NT2/D1 (cell line): ENCODE results near the gene TSHZ1.

ENCODE experiments used
- DNase-seq: peaks from one replicate; pipeline ENCODE4 v3.0.0-alpha.2; 2011; ENCODE audit warnings: low read depth, low spot score
- H3K27me3 ChIP-seq: 2 replicates; pipeline ENCODE4 v1.6.0; 2011; ENCODE audit warnings: mild to moderate bottlenecking; ENCODE audit not compliant: insufficient read length, insufficient read depth
- H3K36me3 ChIP-seq: 2 replicates; pipeline ENCODE4 v1.6.1; 2011; ENCODE audit warnings: mild to moderate bottlenecking, low read length, mixed read lengths; ENCODE audit not compliant: insufficient read depth, insufficient read length
- H3K4me1 ChIP-seq: 2 replicates; pipeline ENCODE4 v1.5.1; 2011; ENCODE audit not compliant: insufficient read depth, insufficient read length
- H3K4me3 ChIP-seq: 2 replicates; pipeline ENCODE4 v1.5.1; 2011; ENCODE audit warnings: low read depth; ENCODE audit not compliant: insufficient read length
- H3K9ac ChIP-seq: 2 replicates; pipeline ENCODE4 v1.6.0; 2011; ENCODE audit warnings: low read depth; ENCODE audit not compliant: insufficient read length
- H3K9me3 ChIP-seq: 2 replicates; pipeline ENCODE4 v1.5.1; 2011; ENCODE audit warnings: mild to moderate bottlenecking, low read length; ENCODE audit not compliant: insufficient read depth
- SUZ12 ChIP-seq: IDR thresholded peaks from 2 replicates; pipeline ENCODE4 v1.6.1; 2011; ENCODE audit not compliant: insufficient read length, insufficient read depth; ENCODE audit errors: extremely low read depth
- YY1 ChIP-seq: IDR thresholded peaks from 2 replicates; pipeline ENCODE4 v1.6.1; 2011; ENCODE audit not compliant: insufficient read length, insufficient read depth
- ZNF274 ChIP-seq: IDR thresholded peaks from 2 replicates; pipeline ENCODE4 v1.6.1; 2011; ENCODE audit warnings: mild to moderate bottlenecking, low read depth, low read length

The TSHZ1 gene

GRCh38 chr18:75206452-75207309 lies 3.9 kb upstream of the TSHZ1 start:
- H3K27me3 ChIP-seq = peaks cover 79% of the 10 kb centered on the region
- no peak overlapping the region for H3K9ac ChIP-seq
- no peaks in the 10 kb centered on the region for H3K9me3 ChIP-seq
- TF ChIP-seq SUZ12 (peak; percentile 91), YY1 (no peak), ZNF274 (no peak)
- no peak overlapping the region for H3K4me3 ChIP-seq
- no peak for DNase-seq
- H3K4me1 ChIP-seq = peaks cover 7% of the 10 kb centered on the region
- no peaks in the 10 kb centered on the region for H3K36me3 ChIP-seq

DNA sequence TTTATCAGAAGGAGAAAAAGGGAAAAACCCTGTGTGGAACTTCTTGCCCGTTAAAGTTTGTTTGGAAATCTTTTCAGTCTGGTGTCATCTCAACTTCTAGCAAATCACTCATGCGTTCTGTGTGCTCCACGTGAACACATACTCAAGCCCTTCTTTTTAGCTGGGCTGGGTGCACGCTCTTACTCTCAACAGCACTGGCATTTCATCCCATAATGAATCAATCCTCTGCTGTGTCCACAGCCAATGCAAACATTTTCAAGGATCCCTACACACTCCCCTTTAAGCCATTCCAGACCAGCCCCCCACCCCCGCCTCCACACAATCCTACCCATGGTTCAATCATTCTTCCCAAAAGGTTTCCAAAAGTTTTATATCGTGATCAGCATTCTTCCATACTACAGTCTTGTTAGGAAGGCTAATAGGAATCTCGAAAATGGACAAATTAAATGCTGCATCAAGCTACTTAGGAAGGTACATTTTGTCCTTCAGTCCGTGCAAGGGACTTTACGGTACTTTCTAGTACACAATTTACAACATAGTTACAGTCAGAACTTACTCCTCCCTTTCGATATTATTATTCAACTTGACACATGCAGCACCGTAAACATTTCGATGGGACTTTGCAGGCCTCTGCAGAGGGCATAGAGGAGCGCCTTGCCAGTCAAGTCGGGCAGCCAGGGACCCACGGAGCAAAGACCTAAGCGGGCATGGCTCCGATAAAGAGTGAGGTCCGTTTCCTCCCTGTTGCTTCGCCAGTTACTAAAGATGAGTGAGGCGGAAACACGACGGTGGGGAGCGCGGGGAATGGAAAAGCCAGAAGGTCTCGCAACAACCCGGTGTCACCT lies 3.1 kb upstream of the TSHZ1 start:
- no peak for DNase-seq
- Histone ChIP-seq H3K27me3 (peaks cover 84% of the 10 kb centered on the region), H3K4me1 (peaks cover 7% of the 10 kb centered on the region), H3K9me3 (no peaks in the 10 kb centered on the region), H3K4me3 (peak overlapping the region; percentile 62), H3K36me3 (no peaks in the 10 kb centered on the region), H3K9ac (peak overlapping the region; percentile 67)
- TF ChIP-seq SUZ12 = no peak
- TF ChIP-seq ZNF274 = no peak
- no peak for TF ChIP-seq YY1

- Histone ChIP-seq H3K4me3 (peak overlapping the region; percentile 62), H3K36me3 (no peaks in the 10 kb centered on the region), H3K9ac (peak overlapping the region; percentile 67), H3K9me3 (no peaks in the 10 kb centered on the region), H3K27me3 (peaks cover 84% of the 10 kb centered on the region), H3K4me1 (peaks cover 7% of the 10 kb centered on the region)
- TF ChIP-seq ZNF274 (no peak), SUZ12 (no peak), YY1 (no peak)
- DNase-seq = no peak
Observed at GRCh38 chr18:75208155-75208835, 2.3 kb upstream of the TSHZ1 start.

DNA sequence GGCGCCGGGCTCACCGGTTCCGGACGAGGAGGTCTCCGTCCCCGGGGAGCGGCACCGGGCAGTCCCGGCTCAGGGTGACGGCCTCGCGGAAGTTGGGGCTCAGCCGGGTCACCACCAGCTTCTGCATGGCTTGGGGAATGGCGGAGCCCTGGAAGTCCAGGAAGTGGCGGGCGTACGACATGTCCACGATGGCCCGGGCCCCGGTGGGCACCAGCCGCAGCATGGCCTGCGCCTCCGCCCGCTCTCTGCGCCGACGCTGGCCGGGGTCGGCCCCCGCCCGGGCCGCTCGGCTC lies 1.8 kb upstream of the TSHZ1 start:
- no peaks in the 10 kb centered on the region for H3K9me3 ChIP-seq
- DNase-seq = no peak
- peaks cover 7% of the 10 kb centered on the region for H3K4me1 ChIP-seq
- peak overlapping the region; percentile 61 for H3K9ac ChIP-seq
- H3K36me3 ChIP-seq = no peaks in the 10 kb centered on the region
- peak overlapping the region; percentile 62 for H3K4me3 ChIP-seq
- no peak for TF ChIP-seq ZNF274
- TF ChIP-seq SUZ12 = no peak
- TF ChIP-seq YY1 = no peak
- peaks cover 84% of the 10 kb centered on the region for H3K27me3 ChIP-seq

DNA sequence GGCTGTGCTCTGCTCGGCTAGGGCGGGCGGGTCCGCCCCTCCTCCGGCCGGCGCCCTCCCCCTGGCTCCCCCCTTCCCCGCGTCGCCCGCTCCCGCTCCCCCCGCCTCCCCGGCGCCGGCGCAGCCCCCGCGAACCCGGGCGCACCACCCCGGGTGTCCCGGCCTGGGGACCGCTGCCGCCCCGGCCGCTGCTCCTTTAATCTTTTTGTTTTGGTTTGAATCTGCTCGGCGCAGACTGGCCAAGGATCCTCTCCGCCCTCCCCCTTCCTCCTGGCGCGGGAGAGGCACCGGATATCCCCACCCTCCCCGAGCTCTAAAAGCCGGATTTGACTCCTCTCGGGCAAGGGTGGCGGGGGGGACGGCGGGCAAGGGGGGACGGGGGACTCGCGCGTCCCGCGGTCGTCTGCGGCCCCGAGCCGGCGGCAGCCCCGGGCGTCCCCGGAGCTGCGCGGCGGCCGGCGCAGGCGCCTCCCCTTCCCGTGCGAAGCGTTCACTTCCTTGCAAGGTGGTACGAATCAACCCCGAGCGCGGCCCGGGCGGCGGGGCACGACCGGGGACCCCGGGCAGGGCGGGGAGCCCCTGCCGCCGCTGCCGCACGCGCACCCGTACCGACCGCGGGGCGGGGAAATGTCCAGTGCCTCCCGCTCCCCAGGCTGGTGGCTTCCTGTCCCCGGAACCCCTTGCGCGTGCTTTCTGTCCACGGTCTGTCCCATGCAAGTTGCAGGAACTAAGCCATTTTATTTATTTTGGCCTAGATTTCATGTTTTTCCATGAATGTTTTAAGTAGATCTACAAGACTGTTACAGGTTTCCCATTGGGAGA lies 1.3 kb upstream of the TSHZ1 start, which contains the start of gene PTGR3:
Gene PTGR3, minus strand, starts transcription at position 11 of the 822 bp plus-strand sequence. CDS start 81 bp downstream, outside the sequence.
- peak; percentile 50 for DNase-seq
- H3K9me3 ChIP-seq = no peaks in the 10 kb centered on the region
- peaks cover 83% of the 10 kb centered on the region for H3K27me3 ChIP-seq
- H3K4me3 ChIP-seq = peak within 1 kb of the TSS; percentile 62
- peak within 1 kb of the TSS; percentile 72 for H3K9ac ChIP-seq
- peaks cover 7% of the 10 kb centered on the region for H3K4me1 ChIP-seq
- no peaks in the 10 kb centered on the region for H3K36me3 ChIP-seq
- TF ChIP-seq SUZ12 = no peak
- TF ChIP-seq YY1 = no peak
- no peak for TF ChIP-seq ZNF274

DNA sequence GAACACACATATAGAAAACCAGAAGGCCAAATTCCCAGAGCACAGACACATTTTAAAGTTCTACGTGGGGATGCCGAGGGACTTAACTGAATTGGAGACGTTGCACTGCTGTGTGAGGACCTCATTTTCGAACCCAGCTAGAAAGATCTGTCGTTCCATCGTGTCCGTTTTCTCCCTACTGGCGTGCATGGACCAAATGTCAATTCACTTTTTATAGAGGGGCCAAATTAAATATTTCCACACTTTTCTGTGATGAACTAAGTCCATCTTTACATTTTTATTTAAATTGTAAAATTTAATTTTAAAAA lies 692 bp upstream of the TSHZ1 start:
- TF ChIP-seq ZNF274 (no peak), SUZ12 (no peak), YY1 (no peak)
- Histone ChIP-seq H3K27me3 (peaks cover 82% of the 10 kb centered on the region), H3K9ac (peak overlapping the region; percentile 72), H3K9me3 (no peaks in the 10 kb centered on the region), H3K36me3 (no peaks in the 10 kb centered on the region), H3K4me3 (peak overlapping the region; percentile 49), H3K4me1 (peaks cover 7% of the 10 kb centered on the region)
- DNase-seq = no peak
